GOT3 (cell line): Measurements from ENCODE around the gene BCAR3.

Source experiments
- DNase-seq: peaks from one replicate; lab custom pipeline; 2025; ENCODE audit warnings: mixed read lengths; lab: John Stamatoyannopoulos, UW

BCAR3 gene

DNA sequence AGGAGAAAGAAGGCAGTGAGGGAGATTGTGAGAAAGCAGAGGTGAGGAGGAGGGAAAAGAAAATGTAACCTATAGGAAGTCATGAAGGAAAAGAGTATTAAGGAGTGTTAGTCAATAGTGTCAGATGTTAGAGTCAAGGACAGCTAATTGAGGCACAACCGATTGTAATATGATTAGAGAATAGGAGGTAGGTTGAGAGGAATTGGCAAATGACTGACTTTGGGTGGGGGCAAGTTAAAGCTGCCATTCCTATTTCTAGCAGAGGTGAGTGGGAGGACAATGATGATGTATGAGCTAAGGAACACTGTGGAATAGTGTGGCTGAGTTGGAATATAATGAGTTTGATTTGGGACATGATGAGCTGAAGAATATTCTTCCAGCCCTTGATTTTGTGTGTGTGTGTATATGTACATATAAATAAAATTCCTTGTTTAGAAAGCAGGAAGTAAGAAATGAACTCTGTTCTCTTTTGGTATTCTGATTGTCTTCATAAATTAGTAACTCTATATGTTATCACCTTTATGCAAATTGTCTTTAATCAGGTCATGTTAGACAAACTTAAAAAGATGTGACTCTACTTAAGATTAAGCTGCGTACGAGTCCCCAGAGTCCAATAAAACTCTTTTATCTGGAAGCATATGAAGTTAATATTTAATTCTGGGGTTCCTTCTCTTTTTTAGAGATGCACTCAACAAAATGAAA is 135.3 kb downstream of the BCAR3 start:
- no peak for DNase-seq

DNA sequence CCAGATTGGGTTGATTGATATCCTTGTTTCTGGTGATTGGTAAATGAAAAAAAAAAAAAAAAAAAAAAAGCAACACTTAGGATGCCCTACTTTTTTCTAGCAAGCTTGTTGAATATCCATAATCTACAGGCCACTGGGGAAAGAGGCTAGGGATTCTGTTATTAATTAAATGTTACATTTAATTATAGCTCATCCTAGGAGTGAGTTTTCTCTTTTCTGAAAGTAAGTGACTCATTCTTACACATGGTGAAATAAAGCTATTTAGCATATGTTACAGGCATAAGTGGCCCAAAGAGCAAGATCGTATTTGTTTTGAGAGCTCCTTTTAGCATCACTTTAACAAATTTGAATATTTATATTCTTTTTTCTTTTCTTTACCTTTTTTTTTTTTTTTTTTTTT is 139.2 kb downstream of the BCAR3 start:
- no peak for DNase-seq

DNA sequence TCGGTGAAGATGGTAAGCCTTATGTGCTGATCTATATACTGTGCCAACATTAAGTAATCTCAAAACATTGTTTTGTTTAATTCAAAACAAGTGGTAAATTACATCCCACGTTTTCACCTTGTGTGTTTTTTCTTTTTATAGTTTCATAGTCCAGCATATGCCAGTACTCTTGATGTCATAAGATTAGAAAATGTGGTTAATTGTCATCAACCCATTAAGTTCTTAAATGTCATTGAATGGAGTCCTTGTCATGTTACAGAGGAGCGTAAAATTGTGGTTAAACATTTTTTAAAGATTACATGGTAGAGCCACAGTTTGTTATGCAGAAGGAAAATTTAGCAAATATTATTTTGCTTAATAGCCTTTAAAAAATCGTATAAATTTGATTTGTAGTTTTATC is 140.6 kb downstream of the BCAR3 start:
- no peak for DNase-seq

DNA sequence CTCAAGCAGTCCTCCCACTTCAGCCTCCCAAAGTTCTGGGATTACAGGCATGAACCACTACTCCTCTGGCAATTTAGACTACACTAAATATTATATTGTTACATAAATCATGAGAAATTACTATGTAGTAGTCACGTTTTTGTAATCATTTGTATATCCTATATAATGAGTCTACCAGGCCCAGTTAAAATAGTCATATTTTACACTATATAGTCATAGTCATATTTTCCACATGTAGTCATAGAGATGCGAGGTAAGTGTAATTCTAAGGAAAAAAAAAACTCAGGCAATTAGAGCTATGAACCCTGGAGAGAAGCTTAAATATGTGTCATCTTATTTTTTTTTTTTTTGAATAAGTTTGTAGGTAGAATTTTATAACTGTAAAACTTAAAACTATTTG is 143.7 kb downstream of the BCAR3 start:
- no peak for DNase-seq

DNA sequence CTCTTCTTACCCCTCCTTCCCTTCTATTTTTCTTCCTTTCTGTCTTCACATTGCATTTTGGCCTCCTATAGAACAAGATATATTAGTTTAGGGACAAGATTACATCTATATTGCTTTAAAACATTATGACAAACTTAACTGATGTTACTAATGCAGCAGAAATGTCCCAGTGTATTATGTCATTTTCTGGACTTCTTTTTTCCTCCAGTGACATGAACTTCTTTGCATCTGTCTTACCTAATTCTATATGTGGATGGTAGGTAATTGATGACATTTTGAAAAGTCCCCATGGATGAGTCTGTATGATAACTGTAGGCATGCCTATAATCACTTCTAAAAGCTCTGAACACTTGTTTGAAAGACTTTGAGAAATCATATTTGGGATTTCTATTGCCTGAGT is 144.2 kb downstream of the BCAR3 start:
- DNase-seq = no peak

DNA sequence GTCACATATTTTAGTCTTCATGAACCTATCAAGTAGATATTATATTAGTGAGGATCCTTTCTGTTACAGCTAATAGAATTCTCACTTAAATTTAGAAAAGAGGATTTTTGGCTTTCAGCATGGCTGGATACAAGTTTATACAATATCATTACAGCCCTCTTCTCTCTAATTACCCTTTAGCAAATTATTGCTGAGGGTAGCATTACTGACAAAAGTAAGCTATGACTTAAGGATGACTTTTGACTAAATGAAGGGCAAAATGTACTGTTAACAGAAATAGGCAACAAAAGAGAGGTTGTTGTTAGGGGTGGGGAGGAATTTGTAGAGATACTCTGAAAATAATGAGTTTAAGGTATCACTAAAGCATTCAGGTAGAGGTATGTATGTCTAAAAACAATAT is 148.0 kb downstream of the BCAR3 start:
- DNase-seq = no peak

DNA sequence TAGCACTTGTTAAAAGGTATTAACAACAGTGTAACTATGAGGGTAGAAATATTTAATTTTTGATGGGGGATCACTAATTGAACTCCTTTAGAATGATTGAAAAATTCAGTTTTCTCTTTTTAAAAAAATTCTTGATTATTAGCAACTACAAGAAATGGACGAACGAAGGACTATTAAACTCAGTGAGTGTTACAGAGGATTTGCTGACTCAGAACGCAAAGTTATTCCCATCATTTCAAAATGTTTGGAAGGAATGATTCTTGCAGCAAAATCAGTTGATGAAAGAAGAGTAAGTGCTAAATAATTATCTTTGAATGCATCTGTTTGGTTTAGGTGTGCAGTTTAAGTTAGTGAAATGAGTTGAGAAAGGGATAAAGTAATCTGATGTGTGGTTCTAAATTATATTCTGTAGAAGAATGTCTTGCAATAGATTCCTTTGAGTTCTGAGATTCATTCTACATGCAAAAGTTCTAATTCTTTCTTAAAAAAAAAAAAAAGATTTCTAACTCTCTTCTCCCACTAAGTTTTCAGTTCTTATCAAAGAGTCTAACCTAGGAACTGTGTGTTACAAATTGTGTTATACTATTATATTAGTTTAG is 148.8 kb downstream of the BCAR3 start:
- DNase-seq = no peak

DNA sequence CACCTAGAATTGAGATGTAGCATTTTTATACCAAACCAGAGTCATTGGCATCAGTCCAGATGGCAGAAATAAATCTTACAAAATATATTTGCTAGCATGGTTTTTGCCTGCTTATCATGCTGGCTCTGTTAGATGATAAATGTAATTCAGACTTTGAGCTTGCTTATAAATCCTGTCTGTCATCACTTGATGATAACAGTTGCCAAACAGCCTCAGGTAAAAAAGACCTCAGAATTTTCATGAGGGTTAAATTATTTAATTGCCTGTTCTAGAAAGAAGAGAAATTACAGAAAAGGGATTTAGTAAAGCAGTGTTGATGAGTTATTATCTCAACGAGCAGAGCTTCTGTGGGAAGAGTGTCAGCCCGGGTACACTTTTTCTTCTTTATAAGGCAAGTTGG is 150.4 kb downstream of the BCAR3 start:
- DNase-seq = no peak

DNA sequence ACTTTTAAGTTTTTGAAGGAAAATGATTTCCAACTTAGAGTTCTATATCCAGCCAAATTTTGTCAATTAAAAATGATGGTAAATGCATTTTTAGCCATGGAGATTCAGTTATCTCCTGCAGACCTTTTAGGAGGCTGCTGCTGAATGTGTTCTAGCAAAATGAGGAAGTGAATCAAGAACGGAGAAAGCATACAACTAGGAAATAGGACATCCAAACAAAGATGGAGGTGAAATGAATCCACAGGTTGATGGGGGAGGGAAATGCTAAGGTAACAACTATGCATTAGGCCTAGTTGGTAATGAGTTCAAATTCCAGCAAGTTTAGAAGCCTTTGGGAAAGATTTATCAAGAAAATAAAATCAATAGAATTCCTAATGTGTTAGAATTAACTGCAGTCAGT is 153.2 kb downstream of the BCAR3 start:
- no peak for DNase-seq

DNA sequence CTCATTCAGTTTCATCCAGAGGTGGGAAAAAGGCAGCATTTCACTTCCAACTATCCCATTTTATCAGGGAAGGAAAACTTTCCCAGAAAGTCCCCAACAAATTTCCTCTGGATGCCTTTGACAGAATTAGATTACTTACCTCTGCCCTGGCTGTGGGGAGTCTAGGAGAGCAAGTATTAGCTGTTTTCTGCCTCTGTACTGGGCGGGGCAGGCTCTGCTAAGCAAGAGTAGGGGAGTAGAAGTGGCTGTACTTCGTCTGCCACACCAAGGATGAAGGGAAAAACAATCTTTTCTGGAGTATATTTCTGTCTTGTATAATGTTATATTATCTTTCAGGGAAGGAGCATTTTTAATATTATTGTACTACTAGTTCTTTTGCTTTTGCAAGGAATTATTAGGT is 155.2 kb downstream of the BCAR3 start:
- DNase-seq = no peak

DNA sequence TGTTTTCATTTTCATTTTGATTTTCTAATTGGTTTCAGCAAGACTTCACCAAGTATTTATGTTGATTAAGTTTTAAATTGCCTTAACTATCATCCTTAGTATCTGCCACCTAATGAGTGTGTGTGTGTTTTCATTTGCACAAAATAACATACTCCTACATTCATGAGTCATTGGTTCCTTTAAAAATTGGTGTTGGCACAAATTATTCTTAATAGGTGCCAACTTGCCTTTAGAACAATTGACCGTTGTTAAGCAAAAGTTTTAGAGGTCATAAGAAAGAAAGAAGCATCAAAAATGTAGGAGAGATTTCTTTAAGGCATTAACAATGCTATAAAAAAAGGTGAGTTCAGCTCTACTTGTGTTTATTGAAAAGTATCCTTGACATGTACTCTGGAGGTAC is 156.2 kb downstream of the BCAR3 start:
- no peak for DNase-seq

DNA sequence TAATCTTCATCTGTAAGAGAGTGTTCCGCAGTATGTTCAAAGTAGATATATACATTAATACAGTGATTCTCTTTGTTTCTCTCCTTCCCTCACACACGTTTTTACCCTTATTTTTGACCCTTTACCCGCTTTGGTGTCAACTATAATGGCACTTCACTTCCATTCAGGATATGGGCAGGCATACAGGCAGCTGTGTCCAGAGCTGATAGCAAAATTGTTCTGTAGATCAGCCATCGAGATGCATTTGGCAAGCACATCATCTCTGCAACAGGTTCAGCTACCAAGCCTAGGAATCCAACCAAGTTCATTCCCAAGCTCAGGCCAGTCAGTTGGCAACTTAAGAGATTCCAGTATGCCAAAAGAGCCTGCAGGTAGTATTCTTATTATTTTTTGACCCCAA is 158.9 kb downstream of the BCAR3 start:
- no peak for DNase-seq

DNA sequence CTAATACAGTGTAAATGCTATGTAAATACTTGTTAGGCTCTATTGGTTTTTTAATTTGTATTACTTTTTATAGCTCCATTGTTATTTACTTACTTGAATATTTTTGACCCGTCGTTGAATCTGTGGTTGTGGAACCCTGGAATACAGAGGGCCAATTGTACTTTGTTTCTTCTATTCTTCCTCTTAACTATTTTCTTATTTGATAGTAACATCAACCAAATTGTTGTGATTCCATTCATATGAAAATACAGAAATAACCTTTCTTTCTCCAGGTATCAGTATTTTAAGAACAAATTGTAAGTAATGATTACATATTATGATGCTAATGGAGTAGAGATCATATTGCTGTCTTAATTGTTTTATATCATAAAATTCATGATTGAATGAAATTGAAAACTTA is 160.0 kb downstream of the BCAR3 start:
- DNase-seq = no peak

DNA sequence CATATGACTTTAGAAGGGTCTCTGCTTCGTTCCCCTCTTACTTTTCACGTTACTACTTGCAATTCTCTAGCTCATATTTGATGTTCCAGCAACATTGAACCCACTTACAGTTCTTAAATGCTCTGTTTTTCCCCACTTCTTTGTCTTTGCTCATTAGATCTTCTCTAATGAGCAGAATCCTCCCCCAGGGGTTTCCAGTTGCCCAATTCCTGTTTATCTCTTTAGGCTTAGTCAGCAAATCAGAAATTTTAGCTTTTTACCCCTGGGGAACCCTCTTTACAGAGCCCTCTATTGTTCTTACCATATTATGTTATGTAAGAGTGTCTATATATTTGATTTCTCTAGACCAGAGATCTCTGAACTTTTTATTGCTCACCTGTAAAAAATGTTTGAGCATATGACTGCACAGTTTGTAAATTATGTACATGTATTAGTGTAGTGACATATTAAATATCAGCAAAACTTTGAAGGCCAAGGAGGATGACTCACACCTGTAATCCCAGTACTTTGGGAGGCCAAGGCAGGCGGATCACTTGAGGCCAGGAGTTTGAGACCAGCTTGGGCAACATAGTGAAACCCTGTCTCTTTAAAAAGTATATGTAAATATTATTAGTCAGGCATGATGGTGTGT is 162.3 kb downstream of the BCAR3 start:
- DNase-seq = no peak

DNA sequence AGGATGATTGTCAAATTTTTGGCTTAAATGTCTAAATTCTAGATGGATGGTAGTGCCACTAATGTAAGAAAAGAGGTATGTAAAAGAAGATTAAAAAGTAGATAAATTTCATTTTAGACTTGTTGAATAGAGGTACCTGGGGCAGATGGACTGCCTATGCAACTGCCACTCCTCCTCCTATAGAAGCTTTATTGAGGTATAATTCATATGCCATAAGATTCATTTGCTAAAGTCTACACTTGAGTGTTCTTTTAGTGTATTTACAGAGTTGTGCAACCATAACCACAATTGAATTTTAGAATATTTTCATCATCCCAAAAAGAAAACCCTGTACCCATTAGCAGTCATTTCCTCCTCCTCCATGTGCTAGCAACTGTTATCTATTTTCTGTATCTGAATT is 163.1 kb downstream of the BCAR3 start:
- DNase-seq = no peak

DNA sequence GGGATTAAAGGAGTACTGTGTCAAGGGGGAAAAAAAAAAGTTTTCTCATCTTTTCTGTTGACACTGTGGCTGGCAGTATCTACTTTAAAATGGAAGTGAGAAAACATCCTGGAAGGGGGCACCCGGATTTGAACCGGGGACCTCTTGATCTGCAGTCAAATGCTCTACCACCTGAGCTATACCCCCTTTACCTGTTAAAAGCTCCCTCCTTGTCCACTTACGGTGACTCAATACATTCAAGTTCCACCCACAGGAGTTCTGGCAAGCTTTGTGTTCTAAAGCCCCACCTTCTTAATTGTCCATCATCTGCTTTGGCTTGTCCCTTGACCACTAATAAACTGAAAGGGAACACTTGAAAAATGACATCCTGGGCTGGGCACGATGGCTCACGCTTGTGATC is 165.5 kb downstream of the BCAR3 start:
- no peak for DNase-seq
